Adrenal gland (tissue), 12 donors: ENCODE results near the gene TACR1. TPM values are rescaled to one million over a fixed set of nuclear protein-coding genes. Genes with fewer than 3 reads are reported as not detected.

ENCODE experiments used
- DNase-seq, 7 donors: peaks; one replicate each; pipeline ENCODE4 v3.0.0-alpha.2; 2019 to 2020
- H3K27ac ChIP-seq, 5 donors: fragments of 200-600 bp; sonication (generic) in 4 of 5; 1 replicate in 3 of 5; 2 replicates in 2 of 5; pipeline versions ENCODE4 v1.5.1 to v1.8.0; 2016 to 2020; ENCODE audit warnings: mild to moderate bottlenecking in 1 of 5
- H3K27me3 ChIP-seq: fragments of 200-600 bp; 2 replicates; pipeline ENCODE4 v1.8.0; 2021
- H3K36me3 ChIP-seq, 2 donors: fragments of 200-600 bp; replicated peaks in 1 of 2; 1 replicate in 1 of 2; 2 replicates in 1 of 2; pipeline versions ENCODE4 v1.5.1 to v1.8.0; 2018 to 2022
- H3K4me1 ChIP-seq, 2 donors: fragments of 200-600 bp; replicated peaks in 1 of 2; 1 replicate in 1 of 2; 2 replicates in 1 of 2; pipeline versions ENCODE4 v1.5.1 to v1.8.0; 2018 to 2021
- H3K4me3 ChIP-seq, 4 donors: fragments of 200-600 bp; sonication (generic) in 3 of 4; one replicate each; pipeline ENCODE4 v1.5.1; 2016 to 2018
- H3K9me3 ChIP-seq, 3 donors: fragments of 200-600 bp; sonication (generic) in 1 of 3; replicated peaks in 1 of 3; 1 replicate in 2 of 3; 2 replicates in 1 of 3; pipeline versions ENCODE4 v1.5.1 to v1.8.0; 2016 to 2021
- CTCF ChIP-seq, 6 experiments: fragments of 450-650 bp in 4 of 6; fragments of 200-600 bp in 2 of 6; sonication (generic) in 1 of 6; IDR thresholded peaks; 1 replicate in 5 of 6; 2 replicates in 1 of 6; pipeline versions ENCODE4 v1.5.1 to v1.8.0; 2016 to 2021; ENCODE audit warnings: antibody characterized with exemption in 6 of 6, mild to moderate bottlenecking in 2 of 6, moderate library complexity in 1 of 6
- POLR2A ChIP-seq, 2 donors: fragments of 450-650 bp; IDR thresholded peaks; one replicate each; pipeline ENCODE4 v1.6.1; 2017; ENCODE audit warnings: antibody characterized with exemption in 2 of 2, mild to moderate bottlenecking in 2 of 2, moderate library complexity in 1 of 2
- WGBS, 4 donors: extraction: QIAGEN DNeasy Blood & Tissue Kit in 2 of 4; methylation state at CpG; one replicate each; pipeline versions ENCODE4 v1.1.5 to v1.1.7; 2013 to 2017; 5-methylcytosine and 5-hydroxymethylcytosine counted together
- intact Hi-C, 2 donors: fragments of 100-400 bp; cut with DNase I; formaldehyde crosslinking; loops; one replicate each; pipeline versions ENCODE4 v1.14.1 to v1.15.0; 2022 to 2023
- polyA plus RNA-seq, 3 donors: library from polyadenylated mRNA; stranded (reverse); fragments of 200-250 nt in 2 of 3; fragments of 350-450 nt in 1 of 3; fragmentation: Illumina TruSeq in 1 of 3; extraction: RNeasy Lipid Tissue Mini Kit (QIAGEN cat#74804) in 1 of 3; gene quantifications; one replicate each; pipeline ENCODE4 v1.2.3, GENCODE V29; 2013 to 2014
- total RNA-seq, 9 donors: library from RNA; depleted of rRNA in 4 of 9; stranded (reverse); fragments of >200 nt in 4 of 9; fragments of 120-200 nt in 1 of 9; fragmentation: NEBNext Ultra II Directional in 1 of 9; extraction: Animal tissue kit (Norgen Biotek cat#: 25700) in 1 of 9; gene quantifications; one replicate each; pipeline versions ENCODE4 v1.1.0 to v1.2.4, GENCODE V29; 2013 to 2023
- donor health status: healthy with polysubstance abuse.
- donor health status: Bipolar disorder and iron deficiency.
- donor health status: DM: yes; HTN: yes; CAD: no.
- donor health status: DM: no; HTN: no; CAD: no.
- donor health status: DM: no; HTN: no; CAD: no.
- donor health status: DM: yes; HTN: yes; CAD: no.

TACR1 gene
- total and polyA plus RNA-seq, 12 donors: 0.15 to 1.9 (median 0.41) TPM; not detected in 1

DNA sequence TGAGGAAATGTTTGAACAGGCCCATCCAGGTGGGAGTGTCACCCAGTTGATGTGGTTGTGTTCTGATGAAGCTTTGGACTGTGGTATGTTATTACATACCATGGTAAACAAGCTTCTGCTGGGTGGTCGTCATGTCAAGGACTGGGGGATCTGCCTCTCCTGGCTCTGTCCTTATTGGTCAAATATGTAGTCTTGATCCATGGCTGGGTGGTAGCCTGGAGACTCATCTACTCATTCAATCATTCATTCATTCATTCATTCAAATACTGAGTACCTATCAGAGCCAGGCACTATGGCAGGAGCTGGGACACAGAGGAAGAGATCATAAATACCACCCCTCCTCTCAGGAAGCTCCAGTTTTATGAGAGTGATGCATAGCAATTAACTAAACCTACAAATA, 60.8 kb downstream of the TACR1 start:
- H3K9me3 ChIP-seq: no peaks in the 10 kb centered on the region
- H3K36me3 ChIP-seq: no peaks in the 10 kb centered on the region
- intact Hi-C loops: no loop called here
- H3K27me3 ChIP-seq: no peaks in the 10 kb centered on the region
- DNase-seq: no peak
- H3K27ac ChIP-seq: no peak overlapping the region
- no peak for TF ChIP-seq CTCF (IDR thresholded peaks at IDR 0.05)
- no peak for TF ChIP-seq POLR2A (IDR thresholded peaks at IDR 0.05)
- peaks cover 0 to 6% of the 10 kb centered on the region in 2 donors for H3K4me1 ChIP-seq
- no peak overlapping the region for H3K4me3 ChIP-seq
- WGBS, 4 donors: 94 to 100% (median 97%) methylated on average over 1 of the region's 1 CpG

DNA sequence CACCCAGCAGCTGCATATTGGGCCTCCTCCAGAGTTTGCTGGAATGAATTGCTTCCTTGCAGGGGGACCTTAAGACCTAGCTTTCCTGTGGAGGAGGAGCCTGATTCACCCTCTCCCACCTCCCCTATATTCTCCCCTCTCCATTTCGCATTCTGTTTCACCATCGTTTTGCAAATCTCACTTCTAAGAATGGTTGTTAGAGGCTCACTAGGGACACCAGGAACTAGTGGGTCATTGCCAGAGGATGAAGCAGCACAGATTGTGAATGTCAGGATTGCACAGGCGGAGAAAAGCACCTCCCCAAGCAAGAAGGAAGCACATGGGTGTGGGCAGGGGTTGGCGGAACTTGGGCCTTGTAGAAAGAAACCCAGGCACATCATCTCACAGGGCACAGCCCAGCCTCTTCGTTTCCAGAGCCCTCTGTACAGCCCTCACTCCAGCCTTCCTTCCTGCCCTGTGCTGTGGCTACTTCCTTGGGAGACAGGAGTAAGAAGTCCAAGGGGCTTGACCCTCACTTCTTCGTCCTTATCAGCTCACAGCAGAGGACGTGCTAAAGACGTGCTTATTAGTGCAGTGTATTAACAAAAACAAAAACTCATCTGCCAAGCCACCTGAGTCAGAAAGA, 63.4 kb downstream of the TACR1 start:
- H3K27ac ChIP-seq: peak overlapping the region in 1 of 5 donors; percentile 37
- DNase-seq: peak in 6 of 7 donors; percentile 10 to 60 (median 21)
- no peaks in the 10 kb centered on the region for H3K27me3 ChIP-seq
- peaks cover 0 to 6% of the 10 kb centered on the region in 2 donors for H3K4me1 ChIP-seq
- TF ChIP-seq CTCF (IDR thresholded peaks at IDR 0.05) (no peak), POLR2A (IDR thresholded peaks at IDR 0.05) (no peak)
- H3K36me3 ChIP-seq: no peaks in the 10 kb centered on the region
- no peak overlapping the region for H3K4me3 ChIP-seq
- no peaks in the 10 kb centered on the region for H3K9me3 ChIP-seq
- intact Hi-C loops: no loop called here
- 45 to 66% (median 55%) methylated on average over 7 to 8 of the region's 8 CpGs for WGBS, 4 donors

GRCh38 chr2:75134860-75135259, 64.5 kb downstream of the TACR1 start:
- intact Hi-C loops: no loop called here
- Histone ChIP-seq H3K4me3 (no peak overlapping the region), H3K36me3 (no peaks in the 10 kb centered on the region), H3K9me3 (no peaks in the 10 kb centered on the region), H3K27ac (peak overlapping the region in 1 of 5 donors; percentile 37), H3K4me1 (peaks cover 0 to 6% of the 10 kb centered on the region in 2 donors), H3K27me3 (no peaks in the 10 kb centered on the region)
- peak in 1 of 7 donors; percentile 22 for DNase-seq
- TF ChIP-seq CTCF (IDR thresholded peaks at IDR 0.05): no peak
- 47 to 70% (median 56%) methylated on average over 1 of the region's 1 CpG for WGBS, 4 donors

DNA sequence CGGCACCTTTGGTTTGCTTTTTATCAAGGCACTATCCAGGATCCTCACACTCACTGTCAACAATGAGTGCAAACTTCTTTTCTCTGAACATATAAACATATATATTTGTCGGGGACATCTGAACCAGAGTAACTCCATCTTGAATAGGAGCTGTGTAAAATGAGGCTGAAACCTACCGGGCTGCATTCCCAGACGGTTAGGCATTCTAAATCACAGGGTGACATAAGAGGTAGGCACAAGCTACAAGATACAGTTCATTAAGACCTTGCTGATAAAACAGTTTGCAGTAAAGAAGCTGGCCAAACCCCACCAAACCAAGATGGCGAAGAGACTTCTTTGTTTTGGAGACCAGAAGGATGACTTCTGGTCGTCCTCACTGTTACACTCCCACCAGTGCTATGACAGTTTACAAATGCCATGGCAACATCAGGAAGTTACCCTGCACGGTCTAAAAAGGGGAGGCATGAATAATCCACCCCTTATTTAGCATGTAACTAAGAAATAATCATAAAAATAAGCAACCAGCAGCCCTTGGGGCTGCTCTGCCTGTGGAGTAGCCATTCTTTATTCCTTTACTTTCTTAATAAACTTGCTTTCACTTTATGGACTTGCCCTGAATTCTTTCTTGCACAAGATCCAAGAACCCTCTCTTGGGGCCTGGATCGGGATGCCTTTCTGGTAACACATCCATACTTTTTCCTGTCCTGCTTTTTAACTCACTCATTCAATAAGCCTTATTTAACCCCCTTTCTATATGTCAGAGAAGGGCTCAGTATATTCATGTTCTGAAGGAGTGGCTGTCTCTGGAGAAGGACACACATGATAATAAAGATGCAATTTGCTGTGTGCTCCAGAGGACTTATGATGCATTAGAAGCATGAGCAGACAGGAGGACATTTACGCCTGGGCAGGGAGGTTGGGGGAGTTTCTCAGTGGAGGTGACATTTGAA, 65.4 kb downstream of the TACR1 start:
- DNase-seq: no peak

More for the DNA sequence above, 65.4 kb downstream of the TACR1 start:
- H3K27me3 ChIP-seq: no peaks in the 10 kb centered on the region
- no peaks in the 10 kb centered on the region for H3K9me3 ChIP-seq
- H3K27ac ChIP-seq: peak overlapping the region in 2 of 5 donors; percentile 2 to 36
- intact Hi-C loops: no loop called here
- no peaks in the 10 kb centered on the region for H3K36me3 ChIP-seq
- 77 to 85% (median 79%) methylated on average over 9 of the region's 9 CpGs for WGBS, 4 donors
- TF ChIP-seq CTCF (IDR thresholded peaks at IDR 0.05) (no peak), POLR2A (IDR thresholded peaks at IDR 0.05) (no peak)
- peaks cover 0 to 6% of the 10 kb centered on the region in 2 donors for H3K4me1 ChIP-seq
- no peak overlapping the region for H3K4me3 ChIP-seq
